Measurements from ENCODE around the gene P3H1.

Gene P3H1

GRCh38 chr1:42698081-42698813 lies 68.6 kb downstream of the P3H1 start:
- DNase-seq = no peak
- intact Hi-C loops (cut with DNase I) = no loop called here
